ENCODE data around the gene MBD2.

GRCh38 chr18:54261894-54262293 is 37.4 kb upstream of the MBD2 start:
- TF ChIP-seq CTCF (IDR thresholded peaks at IDR 0.05) (no peak), POLR2A (IDR thresholded peaks at IDR 0.05) (no peak), POLR2AphosphoS5 (IDR thresholded peaks at IDR 0.05; ENCODE audit: insufficient read depth in 1 of 2, low read depth in 1 of 2) (no peak)

All from vagina (tissue), 2 donors.